GM19240 (cell line): ENCODE measurements around the gene EBLN2.

Experiments used
- DNase-seq: peaks from one replicate; pipeline ENCODE4 v3.0.0; 2011; ENCODE audit warnings: low spot score; ENCODE audit not compliant: insufficient read length

EBLN2 gene

DNA sequence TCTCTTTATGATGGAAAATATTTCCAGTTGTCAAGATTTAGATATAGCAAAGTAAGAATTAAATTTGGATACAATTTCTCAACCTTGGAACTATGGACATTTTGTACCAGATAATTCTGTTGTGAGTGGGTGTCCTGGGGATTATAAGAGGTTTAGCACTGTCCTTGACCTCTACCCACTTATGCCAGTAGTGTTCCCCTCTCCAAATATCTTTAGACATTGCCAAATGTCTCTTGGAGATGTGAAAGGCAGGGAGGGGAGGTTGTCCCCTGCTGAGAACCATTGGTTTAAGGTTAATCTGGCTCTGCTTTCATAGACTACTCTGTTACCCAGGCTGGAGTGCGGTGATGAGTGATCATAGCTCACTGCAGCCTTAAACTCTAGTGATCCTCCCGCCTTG, at the start of gene EBLN2:
Gene EBLN2, plus strand, starts transcription at position 244 of the 400 bp plus-strand sequence. CDS start 423 bp downstream, outside the sequence.
- DNase-seq = no peak

DNA sequence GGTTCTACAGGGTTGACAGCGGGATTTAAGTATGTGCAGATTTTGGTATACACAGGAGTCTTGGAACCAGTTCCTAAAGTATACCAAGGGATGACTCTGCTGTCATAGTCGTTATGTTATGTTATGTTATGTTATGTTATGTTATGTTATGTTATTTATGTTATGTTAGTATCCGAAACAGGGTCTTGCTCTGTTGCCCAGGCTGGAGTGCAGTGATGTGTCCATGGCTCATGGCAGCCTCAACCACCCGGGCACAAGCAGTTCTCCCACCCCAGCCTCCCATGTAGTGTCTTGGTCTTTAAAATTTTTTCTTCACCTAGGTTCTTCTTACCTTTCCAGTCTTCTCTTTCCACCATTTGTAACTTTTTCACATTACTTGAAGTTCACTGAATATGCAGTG, 43.2 kb upstream of the EBLN2 start:
- no peak for DNase-seq

DNA sequence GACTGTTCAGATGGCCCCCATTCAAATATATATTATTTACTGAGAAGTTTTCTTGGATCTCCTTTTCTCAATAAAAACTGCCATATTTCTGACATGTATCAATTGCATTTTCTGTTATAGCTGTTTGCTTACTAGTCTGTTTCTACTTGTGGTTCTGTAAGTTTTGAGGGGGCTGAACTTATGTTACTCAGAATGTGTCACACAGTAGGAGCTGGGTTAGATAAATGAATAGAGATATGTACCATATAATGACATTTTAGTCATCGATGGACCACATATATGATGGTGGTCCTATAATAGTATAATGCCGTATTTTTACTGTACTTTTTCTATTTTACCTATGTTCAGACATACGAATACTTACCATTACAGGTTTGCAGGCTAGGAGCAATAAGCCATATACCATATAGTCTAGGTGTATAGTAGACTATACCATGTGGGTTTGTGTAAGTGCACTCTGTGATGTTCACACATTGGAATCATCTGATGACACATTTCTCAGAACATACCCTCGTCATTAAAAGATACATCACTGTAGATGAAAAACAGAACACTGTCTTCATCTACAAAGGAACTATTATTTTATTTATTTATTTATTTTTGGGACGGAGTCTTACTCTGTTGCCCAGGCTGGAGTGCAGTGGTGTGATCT, 42.5 kb upstream of the EBLN2 start:
- DNase-seq = no peak

DNA sequence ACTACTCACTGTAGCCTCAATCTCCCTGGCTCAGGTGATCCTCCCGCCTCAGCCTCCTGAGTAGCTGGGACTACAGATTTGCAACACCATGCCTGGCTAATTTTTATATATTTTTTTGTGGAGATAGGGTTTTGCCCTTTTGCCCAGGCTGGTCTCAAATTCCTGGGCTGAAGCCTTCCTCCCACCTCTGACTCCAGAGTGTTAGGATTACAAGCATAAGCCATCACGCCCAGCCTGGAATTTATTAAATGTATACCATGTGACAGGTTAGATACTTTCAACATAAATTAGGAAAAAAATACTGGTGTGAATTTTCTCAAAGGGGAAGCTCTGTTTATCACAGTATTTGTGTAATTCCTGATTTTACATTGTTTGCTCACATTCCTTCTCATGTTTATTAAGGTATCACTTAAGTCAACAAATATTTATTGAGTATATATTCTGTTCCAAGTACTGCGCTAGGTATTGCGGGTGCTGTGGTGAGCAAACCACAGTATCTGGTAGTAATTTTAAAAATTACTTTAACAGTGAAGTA, 40.1 kb upstream of the EBLN2 start:
- no peak for DNase-seq

- no peak for DNase-seq
These were observed 36.6 kb upstream of the EBLN2 start for GRCh38 chr3:73024836-73025235.

DNA sequence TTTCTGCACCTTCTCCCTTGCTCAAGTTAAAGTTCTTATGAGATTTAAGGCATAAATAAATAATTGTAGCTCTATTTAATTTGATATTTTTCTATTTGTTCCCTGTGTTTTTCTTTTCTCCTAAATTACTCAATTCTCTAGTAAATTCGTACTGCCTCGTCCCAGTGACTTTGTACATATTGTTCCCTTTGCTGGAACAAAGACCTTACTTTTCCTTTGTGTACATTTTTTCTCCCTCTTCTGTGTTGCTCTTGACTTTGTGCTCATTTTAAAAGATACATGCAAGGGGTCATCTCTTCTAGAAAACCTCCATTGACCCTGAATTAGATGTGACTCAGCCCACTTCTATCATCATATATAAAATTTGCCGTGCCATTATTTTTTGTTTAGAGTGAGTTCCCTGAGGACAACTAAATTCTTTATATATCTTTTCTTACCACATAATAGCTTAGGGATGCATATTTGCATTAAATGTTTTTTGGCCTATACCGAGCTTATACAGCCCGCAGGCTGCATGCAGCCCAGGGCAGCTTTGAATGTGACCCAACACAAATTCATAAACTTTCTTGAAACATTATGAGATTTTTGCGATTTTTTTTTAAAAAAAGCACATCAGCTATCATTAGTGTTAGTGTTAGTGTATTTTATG, 35.2 kb upstream of the EBLN2 start:
- no peak for DNase-seq

DNA sequence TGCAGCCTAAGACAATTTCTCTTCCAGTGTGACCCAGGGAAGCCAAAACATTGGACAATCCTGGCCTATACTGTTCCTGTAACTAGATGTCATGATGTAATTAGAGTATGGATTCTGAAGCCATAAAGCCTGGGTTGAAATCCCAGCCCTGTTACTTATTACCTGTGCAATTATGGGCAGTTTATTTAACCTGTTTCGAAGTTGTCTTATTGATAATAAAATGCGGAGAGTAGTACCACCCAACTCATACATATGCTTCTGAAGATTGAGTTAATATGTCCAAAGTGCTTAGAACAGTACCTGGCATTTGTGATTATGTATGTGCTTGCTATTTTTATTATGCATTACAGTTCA, 34.7 kb upstream of the EBLN2 start:
- DNase-seq = no peak

GRCh38 chr3:73028803-73029202, 32.7 kb upstream of the EBLN2 start:
- no peak for DNase-seq

DNA sequence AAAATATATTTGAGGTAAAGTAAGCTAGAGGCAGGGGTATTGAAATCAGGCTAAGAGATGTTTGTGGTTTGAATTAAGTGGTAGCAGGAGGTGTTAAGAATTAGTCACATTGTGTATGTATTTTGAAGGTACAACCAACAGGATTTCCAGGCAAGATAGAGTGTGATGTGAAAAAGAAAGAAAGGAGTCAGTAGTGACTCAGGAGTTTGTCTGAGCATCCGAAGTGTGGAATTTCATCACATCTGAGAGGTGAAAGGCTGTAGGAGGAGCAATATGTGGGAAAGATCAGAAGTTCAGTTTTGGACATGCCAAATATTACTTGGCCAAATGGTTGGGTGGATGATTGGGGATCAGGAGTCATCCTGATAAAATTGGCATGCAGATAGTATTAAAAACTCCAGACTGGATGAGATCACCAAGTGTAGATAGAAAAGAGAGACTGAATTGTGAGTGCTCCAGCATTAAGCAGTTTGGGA, 32.1 kb upstream of the EBLN2 start:
- DNase-seq = no peak

DNA sequence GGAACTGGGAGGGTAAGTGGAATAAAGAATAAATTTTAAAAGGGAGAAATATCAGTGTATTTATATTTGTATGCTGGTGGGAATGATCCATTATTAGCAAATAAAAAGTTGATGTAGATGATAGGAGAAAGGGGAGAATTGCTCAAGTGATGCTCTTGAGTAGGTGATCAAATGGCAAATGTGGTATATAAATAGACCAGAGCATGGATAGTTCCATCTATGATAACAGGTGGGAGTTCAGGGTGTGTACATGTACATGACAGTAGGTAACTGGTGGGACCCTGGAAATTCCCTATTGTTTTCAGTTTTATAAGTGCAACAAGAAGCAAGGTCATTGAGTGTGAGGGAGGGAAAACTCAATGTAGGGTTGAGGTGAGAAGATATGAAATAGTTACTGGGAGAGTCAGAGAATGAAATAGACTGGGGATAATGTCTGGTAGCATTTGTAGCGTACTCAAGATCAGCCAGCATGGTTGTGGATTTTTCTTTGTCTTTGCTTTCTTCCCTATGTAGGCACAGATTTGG, 31.3 kb upstream of the EBLN2 start:
- DNase-seq = no peak

DNA sequence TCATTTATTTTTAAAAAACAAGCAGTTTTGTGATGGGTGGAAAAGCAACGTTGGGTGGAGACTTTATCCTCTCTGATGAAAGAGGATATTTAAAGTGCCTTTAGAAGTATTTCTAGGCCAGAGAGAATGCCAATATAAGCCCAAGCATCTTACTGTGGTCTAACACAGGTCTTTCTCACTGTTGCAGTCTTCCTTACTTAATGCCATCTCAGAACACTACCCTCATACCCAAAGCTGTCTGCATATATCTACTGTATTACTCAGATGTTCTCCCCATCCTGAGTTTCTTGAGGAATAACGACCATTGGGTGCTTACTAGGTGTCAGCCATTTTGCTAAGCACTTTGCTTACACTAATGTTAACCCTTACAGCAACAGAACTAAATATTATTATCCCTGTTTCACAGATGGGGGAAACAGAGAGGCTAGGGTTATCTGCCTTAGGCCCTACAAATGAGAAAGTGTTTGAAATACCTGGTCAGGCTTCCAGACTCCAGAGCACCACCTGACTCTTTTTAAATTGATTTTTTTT, 29.8 kb upstream of the EBLN2 start:
- DNase-seq = no peak

DNA sequence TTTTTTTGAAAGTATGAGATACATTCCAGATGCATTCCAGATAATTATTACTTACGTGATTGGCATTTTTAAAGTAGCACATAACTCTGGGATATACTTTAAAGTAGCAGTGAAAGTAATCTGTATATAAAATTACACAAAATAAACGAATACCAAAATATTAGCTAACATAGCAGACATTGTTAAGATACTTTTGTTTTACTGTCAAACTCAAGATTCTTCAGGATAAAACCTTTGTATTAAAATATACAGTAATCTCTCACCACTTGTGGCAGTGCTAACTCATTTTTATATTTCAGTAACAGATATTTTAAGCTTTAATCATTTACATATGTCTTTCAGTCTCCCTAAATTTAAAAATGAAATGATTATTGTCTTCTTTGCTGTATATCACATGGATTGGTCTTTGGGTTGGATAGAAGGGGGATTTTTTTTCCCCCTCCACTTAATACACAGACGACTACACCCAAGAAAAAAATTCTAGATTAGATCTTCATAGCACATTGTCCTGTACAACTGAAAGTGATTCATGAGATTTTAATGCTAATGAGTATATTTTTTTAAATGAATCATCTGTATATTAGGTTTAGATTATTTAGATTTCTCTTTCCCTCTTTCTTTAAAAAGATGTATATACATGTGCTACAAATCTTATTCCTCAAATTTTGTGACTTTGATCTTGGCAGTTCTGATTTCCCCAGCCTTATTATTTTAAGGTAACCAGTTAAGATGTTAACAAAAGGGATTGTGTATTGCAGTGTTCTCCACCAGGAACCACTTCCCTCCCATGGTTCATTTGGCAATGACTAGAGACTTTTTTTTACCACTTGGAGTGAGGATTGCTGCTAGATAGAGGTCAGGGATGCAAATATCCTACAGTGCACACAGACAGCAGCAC, 24.5 kb upstream of the EBLN2 start:
- no peak for DNase-seq

DNA sequence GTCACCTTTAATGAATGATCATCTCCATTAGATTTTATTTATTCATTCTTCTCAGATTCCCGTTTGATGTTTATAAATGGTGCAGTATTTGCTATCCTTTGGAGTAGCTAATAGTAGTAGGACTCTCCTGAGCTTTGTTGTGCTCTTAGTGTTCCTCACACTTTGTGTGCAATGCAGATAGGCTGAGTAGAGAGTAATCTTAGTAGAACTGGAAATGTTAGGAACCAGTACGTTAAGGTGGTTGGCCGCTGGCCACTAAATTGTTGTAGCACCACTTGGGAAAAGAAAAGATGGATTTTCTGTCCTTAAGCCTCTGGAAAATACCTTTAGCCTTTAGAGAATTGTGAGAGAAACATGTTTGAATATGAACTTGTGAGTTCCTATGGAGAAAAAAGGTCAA, 19.9 kb upstream of the EBLN2 start:
- no peak for DNase-seq

DNA sequence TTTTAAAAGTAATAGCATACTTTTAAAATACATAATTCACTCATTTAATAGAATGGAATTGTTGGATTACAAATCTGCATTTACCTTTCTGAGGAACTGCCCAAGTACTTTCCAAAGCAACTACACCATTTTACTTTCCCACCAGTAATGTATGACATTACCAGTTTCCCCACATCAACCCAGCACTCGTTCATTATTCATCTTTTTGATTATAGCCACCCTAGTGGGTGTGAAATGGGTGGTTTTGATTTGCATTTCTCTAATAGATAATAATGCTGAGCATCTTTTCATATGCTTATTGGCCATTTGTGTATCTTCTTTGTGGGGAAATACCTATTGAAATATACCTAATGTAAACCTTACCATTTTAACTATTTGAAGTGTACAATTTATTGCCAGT, 18.0 kb upstream of the EBLN2 start:
- no peak for DNase-seq

DNA sequence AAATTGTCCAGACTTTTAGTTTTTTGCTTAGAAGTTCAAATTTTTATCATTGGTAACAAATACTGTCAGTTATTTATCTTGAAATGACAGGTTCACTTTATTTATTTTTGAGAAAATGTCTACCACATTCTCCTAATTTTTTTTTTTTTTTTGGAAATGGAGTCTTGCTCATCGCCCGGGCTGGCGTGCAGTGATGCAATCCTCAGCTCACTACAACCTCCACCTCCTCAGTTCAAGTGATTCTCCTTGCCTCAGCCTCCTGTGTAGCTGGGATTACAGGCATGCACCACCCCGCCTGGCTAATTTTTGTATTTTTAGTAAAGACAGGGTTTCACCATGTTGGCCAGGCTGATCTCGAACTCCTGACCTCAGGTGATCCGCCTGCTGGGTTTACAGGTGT, 16.1 kb upstream of the EBLN2 start:
- DNase-seq = no peak

- DNase-seq = no peak
These were observed 15.3 kb upstream of the EBLN2 start for GRCh38 chr3:73046195-73046594.

DNA sequence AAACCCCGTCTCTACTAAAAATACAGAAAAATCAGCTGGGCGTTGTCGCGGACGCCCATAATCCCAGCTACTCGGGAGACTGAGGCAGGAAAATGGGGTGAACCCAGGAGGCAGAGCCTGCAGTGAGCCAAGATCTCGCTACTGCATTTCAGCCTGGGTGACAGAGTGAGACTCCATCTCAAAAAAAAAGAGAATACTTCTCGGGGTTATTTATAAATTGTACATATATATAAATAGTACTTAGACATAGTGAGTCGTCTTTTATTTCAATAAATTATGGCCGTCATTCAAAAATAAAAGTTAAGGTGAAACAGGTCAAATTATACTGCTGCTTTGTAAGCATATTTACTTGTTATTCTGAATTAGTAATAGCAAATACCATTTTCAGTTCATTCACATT, 12.1 kb upstream of the EBLN2 start:
- DNase-seq = no peak

GRCh38 chr3:73052857-73053256, 8.6 kb upstream of the EBLN2 start:
- DNase-seq = no peak

DNA sequence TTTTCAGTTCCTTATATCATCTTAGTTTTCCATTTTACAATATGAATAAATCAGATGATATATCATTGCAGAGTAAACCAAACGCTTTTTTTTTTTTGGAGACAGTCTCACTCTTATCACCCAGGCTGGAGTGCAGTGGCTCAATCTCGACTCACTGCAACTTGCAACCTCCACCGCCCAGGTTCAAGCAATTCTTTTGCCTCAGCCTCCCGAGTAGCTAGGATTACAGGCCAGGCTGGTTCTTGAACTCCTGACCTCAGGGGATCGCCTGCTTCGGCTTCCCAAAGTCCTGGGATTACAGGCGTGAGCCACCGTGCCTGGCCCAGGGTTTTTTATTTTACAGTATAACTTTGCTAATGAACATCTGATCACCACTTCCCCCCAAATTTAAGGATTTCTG, 5.9 kb upstream of the EBLN2 start:
- DNase-seq = no peak

GRCh38 chr3:73056014-73056844, 5.2 kb upstream of the EBLN2 start:
- DNase-seq = no peak

DNA sequence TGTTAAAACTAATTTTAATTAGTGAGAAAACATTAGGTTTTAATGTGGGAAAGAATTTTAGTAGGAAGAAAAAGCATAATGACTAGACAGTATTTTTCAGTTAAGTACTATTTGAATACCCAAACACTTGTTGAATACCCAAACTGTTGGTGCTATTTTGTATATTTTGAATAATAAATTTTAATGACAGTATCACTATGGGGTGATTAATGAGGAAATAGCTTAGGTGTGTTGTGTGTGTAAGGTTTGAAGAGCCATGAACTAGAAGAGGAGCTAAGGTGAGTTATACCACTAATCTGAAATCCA, 4.7 kb upstream of the EBLN2 start:
- DNase-seq = no peak
